GM19193 (cell line): ENCODE data around the gene RUNDC1.

Experiments used
- POLR2A ChIP-seq: IDR thresholded peaks from 4 replicates; pipeline ENCODE4 v1.6.1; 2011; ENCODE audit not compliant: insufficient read depth, insufficient read length; ENCODE audit errors: extremely low read depth

Gene RUNDC1

GRCh38 chr17:43026595-43026994, 46.2 kb downstream of the RUNDC1 start:
- TF ChIP-seq POLR2A: no peak

GRCh38 chr17:43027091-43028032, 47.0 kb downstream of the RUNDC1 start:
- TF ChIP-seq POLR2A: no peak

GRCh38 chr17:43028221-43028861, 48.0 kb downstream of the RUNDC1 start:
- no peak for TF ChIP-seq POLR2A

- no peak for TF ChIP-seq POLR2A
Measured at GRCh38 chr17:43030137-43030767, 49.9 kb downstream of the RUNDC1 start.

GRCh38 chr17:43031666-43032065, 51.3 kb downstream of the RUNDC1 start:
- no peak for TF ChIP-seq POLR2A

GRCh38 chr17:43033948-43034881, 53.9 kb downstream of the RUNDC1 start:
- TF ChIP-seq POLR2A: no peak

DNA sequence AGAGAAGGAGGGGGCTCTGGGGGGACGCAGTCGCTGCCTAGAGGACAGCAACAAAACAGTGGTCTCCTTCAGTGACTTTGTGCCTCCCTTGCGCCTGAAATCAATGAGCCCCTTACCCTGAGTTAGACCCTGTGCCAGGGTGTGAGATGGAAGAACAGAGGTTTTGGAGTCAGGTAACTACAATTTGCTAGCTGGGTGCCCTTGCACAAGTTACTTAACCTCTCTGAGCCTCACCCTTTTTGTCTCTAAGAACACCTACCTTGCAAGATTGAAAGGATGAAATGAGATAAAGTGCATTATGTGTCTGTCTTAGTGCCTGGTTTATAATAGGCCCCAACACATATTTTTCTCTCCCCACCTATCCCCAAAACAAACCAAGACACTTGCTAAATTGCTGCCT, 54.5 kb downstream of the RUNDC1 start:
- no peak for TF ChIP-seq POLR2A

DNA sequence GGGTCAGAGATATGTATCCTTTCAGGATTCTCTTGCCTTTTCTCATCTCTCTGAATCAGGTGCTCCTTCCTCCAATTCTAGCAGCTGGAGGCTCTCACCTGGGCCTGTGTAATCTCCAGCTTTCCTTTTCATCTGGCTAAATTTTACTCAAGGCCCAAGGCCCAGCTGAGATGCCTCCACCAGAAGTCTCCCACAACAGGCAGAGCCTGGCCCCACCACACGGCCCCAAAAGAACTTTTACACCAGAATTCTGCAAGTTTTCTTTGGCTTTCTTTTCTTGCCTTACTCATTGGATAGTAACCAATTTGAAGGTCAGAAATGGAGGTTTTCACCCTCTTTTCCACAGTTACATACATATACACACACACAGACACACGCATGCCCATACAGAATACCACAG, 59.3 kb downstream of the RUNDC1 start:
- TF ChIP-seq POLR2A: no peak

DNA sequence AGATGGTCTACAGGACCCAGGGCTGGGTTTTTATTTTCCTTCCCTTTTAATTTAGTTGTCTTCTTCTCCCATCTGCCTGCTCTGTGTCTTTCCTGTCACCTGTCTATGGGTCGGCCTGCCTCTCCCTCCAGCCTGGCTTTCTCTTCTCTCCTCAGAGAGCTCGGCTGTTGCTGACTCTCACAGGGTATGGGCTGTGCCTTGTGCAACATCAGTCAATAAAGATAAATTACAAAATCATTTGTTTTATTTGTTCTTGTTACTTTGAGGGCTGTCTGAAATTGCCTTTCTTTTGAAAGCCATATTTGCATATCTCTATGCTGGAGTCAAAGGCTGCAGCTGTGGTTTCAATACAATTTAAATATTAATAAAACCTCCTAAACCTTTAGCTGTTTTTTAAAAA, 60.3 kb downstream of the RUNDC1 start:
- no peak for TF ChIP-seq POLR2A

- TF ChIP-seq POLR2A: no peak
Measured at GRCh38 chr17:43042025-43042628, 61.8 kb downstream of the RUNDC1 start.
